GM21825 (cell line): ENCODE data around the gene NEGR1.

ENCODE experiments used
- ATAC-seq: cut with Tn5 transposase; IDR thresholded peaks from one replicate; pipeline ENCODE4 v1.9.1; 2021; ENCODE audit warnings: mild to moderate bottlenecking, moderate library complexity; ENCODE audit not compliant: unreplicated experiment

NEGR1 gene

GRCh38 chr1:71787699-71788098 is 494.6 kb downstream of the NEGR1 start:
- no peak for ATAC-seq

GRCh38 chr1:71786218-71786617 is 496.1 kb downstream of the NEGR1 start:
- no peak for ATAC-seq

GRCh38 chr1:71785450-71785849 is 496.9 kb downstream of the NEGR1 start:
- no peak for ATAC-seq

GRCh38 chr1:71785000-71785399 is 497.3 kb downstream of the NEGR1 start:
- ATAC-seq: no peak

- no peak for ATAC-seq
Observed at GRCh38 chr1:71784241-71784640, 498.1 kb downstream of the NEGR1 start.

- ATAC-seq: no peak
Observed at GRCh38 chr1:71783071-71783470, 499.3 kb downstream of the NEGR1 start.

GRCh38 chr1:71781450-71781849 is 500.9 kb downstream of the NEGR1 start:
- no peak for ATAC-seq

GRCh38 chr1:71780681-71781080 is 501.7 kb downstream of the NEGR1 start:
- no peak for ATAC-seq

GRCh38 chr1:71778940-71779339 is 503.4 kb downstream of the NEGR1 start:
- ATAC-seq: no peak

- no peak for ATAC-seq
Observed at GRCh38 chr1:71777094-71777493, 505.2 kb downstream of the NEGR1 start.

- no peak for ATAC-seq
Observed at GRCh38 chr1:71774705-71775104, 507.6 kb downstream of the NEGR1 start.

- no peak for ATAC-seq
Observed at GRCh38 chr1:71770121-71770520, 512.2 kb downstream of the NEGR1 start.

- ATAC-seq: no peak
Observed at GRCh38 chr1:71766748-71767147, 515.6 kb downstream of the NEGR1 start.

GRCh38 chr1:71762514-71763255 is 519.7 kb downstream of the NEGR1 start:
- ATAC-seq: no peak

GRCh38 chr1:71755441-71755840 is 526.9 kb downstream of the NEGR1 start:
- ATAC-seq: no peak

- no peak for ATAC-seq
Observed at GRCh38 chr1:71753746-71754145, 528.6 kb downstream of the NEGR1 start.

- no peak for ATAC-seq
Observed at GRCh38 chr1:71745326-71745725, 537.0 kb downstream of the NEGR1 start.

- no peak for ATAC-seq
Observed at GRCh38 chr1:71743862-71744261, 538.5 kb downstream of the NEGR1 start.

GRCh38 chr1:71738910-71739309 is 543.4 kb downstream of the NEGR1 start:
- ATAC-seq: no peak

GRCh38 chr1:71738256-71738655 is 544.1 kb downstream of the NEGR1 start:
- no peak for ATAC-seq

- ATAC-seq: no peak
Observed at GRCh38 chr1:71737768-71738167, 544.6 kb downstream of the NEGR1 start.

GRCh38 chr1:71733121-71733520 is 549.2 kb downstream of the NEGR1 start:
- ATAC-seq: no peak

- ATAC-seq: no peak
Observed at GRCh38 chr1:71721532-71721931, 560.8 kb downstream of the NEGR1 start.
